HG03064 (cell line): Measurements from ENCODE around the gene KDR.

Experiments used
- ATAC-seq: cut with Tn5 transposase; IDR thresholded peaks from one replicate; pipeline ENCODE4 v1.9.1; 2021; ENCODE audit warnings: low read depth; ENCODE audit not compliant: unreplicated experiment

Gene KDR

GRCh38 chr4:55082756-55083155, 42.6 kb downstream of the KDR start:
- no peak for ATAC-seq

- ATAC-seq, result no peak
Measured at GRCh38 chr4:55080174-55080865, 45.1 kb downstream of the KDR start.

DNA sequence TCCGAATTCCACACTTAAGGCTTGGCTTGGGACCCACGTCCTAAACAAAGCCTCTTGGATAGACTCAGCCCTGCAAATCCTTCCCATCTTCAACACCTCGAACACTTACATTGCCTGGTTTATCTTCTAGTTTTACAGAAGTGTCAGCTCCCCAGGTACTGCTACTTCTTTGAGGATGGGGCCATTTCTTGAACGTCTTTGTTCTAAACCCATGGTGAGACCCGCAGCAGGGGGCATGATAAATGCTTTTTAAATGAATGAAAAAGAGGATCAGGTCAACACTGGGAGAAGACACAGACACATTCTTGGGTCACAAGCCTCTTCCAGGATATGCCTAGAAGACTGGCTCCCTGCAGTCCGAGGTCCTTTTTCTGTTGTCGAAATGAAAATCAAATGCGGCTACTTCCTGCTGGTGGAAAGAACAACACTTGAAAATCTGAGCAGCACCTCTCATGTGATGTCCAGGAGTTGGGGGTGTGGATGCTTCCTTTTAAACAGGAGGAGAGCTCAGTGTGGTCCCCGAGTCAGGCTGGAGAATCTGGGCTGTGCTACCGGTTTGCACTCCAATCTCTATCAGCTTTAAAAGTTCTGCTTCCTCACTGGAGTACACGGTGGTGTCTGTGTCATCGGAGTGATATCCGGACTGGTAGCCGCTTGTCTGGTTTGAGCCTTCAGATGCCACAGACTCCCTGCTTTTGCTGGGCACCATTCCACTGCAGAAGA, 45.8 kb downstream of the KDR start:
- ATAC-seq, result no peak

DNA sequence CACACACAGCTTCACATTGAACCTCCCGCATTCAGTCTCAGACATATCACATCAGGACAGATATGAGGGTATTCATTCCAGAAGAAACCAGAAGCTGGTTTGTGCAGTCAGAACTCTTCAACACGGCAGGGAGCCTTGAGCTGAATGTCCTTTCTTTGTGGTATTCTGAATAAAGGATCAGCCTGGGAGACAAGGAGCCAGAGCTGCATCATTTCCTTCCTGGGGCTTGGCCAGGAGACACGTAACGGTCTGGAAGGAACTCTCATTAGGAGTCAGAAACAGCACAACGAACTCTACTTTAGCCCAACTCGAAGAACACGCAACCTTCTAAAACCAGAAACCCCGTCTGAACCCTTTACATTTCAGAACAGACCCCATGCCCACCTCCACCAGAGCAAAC, 46.4 kb downstream of the KDR start:
- ATAC-seq, result no peak

DNA sequence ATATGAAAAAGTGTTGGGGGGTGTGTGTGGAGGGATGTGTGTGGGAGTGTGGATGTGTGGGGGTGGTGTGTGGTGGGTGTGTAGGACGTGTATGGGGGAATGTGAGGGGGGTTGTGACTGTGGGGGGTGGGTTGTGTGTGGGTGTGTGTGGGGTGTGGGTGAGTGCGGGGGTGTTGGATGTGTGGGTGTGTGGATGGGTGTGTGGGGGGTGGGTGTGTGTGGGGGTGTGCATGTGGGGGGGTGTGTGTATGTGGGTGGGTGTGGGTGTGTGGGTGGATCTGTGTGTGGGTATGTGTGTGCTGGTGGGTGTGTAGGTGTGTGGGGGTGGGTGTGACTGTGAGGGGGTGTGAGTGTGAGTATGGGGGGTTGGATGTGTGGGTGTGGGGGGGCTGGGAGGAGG, 47.8 kb downstream of the KDR start:
- ATAC-seq, result no peak

- no peak for ATAC-seq
Measured at GRCh38 chr4:55075823-55076716, 49.3 kb downstream of the KDR start.

DNA sequence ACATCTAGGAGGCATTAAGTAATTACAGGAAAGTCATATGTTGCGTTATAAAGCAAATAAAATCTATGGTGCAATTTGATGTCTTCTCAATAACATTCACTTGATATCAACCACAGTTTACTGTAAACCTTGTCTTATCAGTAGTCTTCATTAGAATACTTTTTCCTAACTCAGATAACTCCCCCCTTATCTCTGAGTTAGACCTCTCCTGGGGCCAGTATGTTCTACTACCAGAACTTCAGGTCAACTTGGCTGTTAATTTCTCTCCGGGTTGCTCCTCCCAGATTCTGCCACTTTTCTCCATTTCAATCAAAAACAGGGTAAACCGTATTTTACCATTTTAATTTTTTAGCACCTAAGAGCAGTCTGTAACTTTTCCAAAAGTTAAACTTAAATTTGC, 50.0 kb downstream of the KDR start:
- no peak for ATAC-seq

DNA sequence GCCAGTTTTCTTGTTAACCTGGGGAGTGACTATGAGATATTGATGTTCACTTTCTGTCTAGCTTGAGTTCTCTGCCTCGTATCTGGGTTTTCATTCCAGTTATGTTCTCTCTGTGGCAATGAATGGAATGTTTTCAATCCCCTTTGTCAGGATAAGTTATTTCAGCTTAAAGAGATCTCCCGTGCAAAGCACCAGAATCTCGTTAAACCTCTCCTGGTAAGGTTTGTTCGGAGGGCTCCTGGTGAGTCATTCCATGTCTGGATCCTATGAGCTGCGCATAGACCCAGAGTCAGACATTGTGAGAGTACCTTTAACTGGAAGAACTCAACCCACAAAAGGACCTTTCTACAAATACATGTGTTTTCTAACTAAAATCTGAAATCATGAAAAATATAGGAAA, 51.0 kb downstream of the KDR start:
- ATAC-seq, result no peak

GRCh38 chr4:55071951-55072350, 53.4 kb downstream of the KDR start:
- ATAC-seq, result no peak

- ATAC-seq, result no peak
Measured at GRCh38 chr4:55069248-55069647, 56.1 kb downstream of the KDR start.

GRCh38 chr4:55068522-55068921, 56.9 kb downstream of the KDR start:
- ATAC-seq, result no peak

DNA sequence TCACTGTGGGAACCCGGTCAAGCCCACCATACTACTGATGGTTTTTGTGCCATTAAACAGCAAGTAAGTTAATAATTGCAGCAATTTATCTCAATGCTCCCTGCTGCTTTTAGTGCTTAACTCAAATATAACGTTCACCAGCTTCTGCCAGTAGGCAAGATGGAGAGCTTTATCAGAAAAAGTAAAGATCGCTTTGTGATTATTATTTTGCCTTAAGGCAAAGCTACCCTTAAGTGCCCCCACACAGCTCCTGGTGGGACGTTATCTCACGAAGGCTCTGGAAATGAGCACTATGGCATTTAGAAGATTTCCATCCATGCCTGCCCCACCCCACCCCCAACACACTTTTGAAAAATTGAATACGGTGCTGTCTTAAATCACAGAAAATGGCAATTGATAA, 59.4 kb downstream of the KDR start:
- ATAC-seq, result no peak

- no peak for ATAC-seq
Measured at GRCh38 chr4:55055529-55055928, 69.9 kb downstream of the KDR start.

- no peak for ATAC-seq
Measured at GRCh38 chr4:55051532-55051931, 73.9 kb downstream of the KDR start.

- ATAC-seq, result no peak
Measured at GRCh38 chr4:55050418-55050950, 74.9 kb downstream of the KDR start.

GRCh38 chr4:55038176-55038890, 87.1 kb downstream of the KDR start:
- ATAC-seq, result no peak

DNA sequence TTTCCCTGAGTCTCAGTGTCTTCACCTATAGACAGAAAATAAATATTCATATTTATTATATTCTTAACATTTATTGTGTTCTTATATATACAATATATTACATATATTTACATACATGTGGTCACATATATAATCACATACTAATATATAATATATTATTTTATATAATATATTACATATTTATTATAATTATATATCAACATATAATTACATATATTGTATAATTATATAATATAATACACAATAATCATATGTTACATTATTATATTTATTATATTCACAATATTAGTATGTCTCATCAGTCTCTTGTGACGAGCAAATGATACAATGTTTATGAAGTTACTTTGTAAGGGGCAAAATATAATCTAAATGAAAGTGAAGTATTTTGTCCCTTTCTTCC, 87.7 kb downstream of the KDR start:
- no peak for ATAC-seq

DNA sequence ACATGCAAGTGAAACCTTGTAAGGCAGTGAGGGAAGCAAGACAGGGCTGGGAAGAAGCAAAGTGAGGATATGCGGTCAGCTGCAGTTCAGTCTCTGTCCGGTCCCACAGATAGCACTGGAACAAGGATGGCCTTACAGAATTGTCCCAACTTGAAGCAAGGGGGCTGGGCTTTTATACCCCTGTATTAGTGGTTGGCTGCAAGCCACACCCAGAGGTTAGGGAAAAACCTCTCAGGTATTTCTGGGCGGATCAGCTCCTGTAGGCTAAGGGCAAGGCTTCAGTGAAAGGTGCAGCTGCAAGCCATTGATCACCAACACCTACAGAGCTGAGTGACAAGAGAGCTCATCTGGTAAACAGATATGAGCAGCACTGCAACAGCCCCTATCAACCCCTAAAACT, 89.0 kb downstream of the KDR start:
- ATAC-seq, result no peak

DNA sequence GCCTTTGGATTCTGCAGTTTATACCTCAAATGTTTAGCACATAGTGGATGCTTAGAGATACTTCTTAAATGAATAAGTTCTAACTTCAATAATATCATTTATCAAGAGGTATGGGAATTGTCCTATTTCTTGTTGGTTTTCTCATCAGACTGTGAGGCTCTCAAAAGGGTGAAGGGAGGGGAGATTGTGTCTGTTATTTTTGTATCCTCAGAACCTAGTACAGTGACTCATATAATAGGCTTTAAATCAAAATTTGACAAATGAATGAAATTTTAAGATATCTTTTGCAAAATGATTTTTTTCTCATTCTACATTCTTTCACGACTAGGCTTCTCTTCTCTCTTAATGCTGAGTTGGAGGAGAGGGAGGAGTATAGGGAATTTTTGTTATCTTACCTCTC, 89.5 kb downstream of the KDR start:
- no peak for ATAC-seq

GRCh38 chr4:55033296-55033695, 92.1 kb downstream of the KDR start:
- ATAC-seq, result no peak

GRCh38 chr4:55032788-55033187, 92.6 kb downstream of the KDR start:
- no peak for ATAC-seq
